Measurements from ENCODE around the gene ATP12A. TPM values are rescaled to one million over a fixed set of nuclear protein-coding genes. Genes with fewer than 3 reads are reported as not detected.
A peak's percentile ranks its signal among the peaks of the same experiment; 100 is the strongest.

The ATP12A gene
- total RNA-seq, 1 donor from 2014 or later, result not detected

- H3K27ac Mint-ChIP-seq (ENCODE audit: unreplicated experiment), result no peak overlapping the region
- TF ChIP-seq, protein P1, sequence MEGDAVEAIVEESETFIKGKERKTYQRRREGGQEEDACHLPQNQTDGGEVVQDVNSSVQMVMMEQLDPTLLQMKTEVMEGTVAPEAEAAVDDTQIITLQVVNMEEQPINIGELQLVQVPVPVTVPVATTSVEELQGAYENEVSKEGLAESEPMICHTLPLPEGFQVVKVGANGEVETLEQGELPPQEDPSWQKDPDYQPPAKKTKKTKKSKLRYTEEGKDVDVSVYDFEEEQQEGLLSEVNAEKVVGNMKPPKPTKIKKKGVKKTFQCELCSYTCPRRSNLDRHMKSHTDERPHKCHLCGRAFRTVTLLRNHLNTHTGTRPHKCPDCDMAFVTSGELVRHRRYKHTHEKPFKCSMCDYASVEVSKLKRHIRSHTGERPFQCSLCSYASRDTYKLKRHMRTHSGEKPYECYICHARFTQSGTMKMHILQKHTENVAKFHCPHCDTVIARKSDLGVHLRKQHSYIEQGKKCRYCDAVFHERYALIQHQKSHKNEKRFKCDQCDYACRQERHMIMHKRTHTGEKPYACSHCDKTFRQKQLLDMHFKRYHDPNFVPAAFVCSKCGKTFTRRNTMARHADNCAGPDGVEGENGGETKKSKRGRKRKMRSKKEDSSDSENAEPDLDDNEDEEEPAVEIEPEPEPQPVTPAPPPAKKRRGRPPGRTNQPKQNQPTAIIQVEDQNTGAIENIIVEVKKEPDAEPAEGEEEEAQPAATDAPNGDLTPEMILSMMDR (IDR thresholded peaks at IDR 0.05), result no peak
- H3K27me3 Mint-ChIP-seq (ENCODE audit: low read depth), result peaks cover 4% of the 10 kb centered on the region
- H3K36me3 Mint-ChIP-seq (ENCODE audit: low read depth), result no peaks in the 10 kb centered on the region
- DNase-seq (ENCODE audit: low spot score), result no peak
- H3K9me3 Mint-ChIP-seq (ENCODE audit: low read depth), result no peaks in the 10 kb centered on the region
- no peak overlapping the region for H3K4me3 Mint-ChIP-seq (ENCODE audit: unreplicated experiment)
- H3K4me1 Mint-ChIP-seq (ENCODE audit: low read depth), result no peaks in the 10 kb centered on the region
Measured at GRCh38 chr13:24738366-24738847, 58.2 kb downstream of the ATP12A start.

GRCh38 chr13:24740014-24740890, 60.0 kb downstream of the ATP12A start:
- H3K9me3 Mint-ChIP-seq (ENCODE audit: low read depth), result no peaks in the 10 kb centered on the region
- peaks cover 18% of the 10 kb centered on the region for H3K27me3 Mint-ChIP-seq (ENCODE audit: low read depth)
- H3K27ac Mint-ChIP-seq (ENCODE audit: unreplicated experiment), result no peak overlapping the region
- H3K4me1 Mint-ChIP-seq (ENCODE audit: low read depth), result no peaks in the 10 kb centered on the region
- H3K4me3 Mint-ChIP-seq (ENCODE audit: unreplicated experiment), result no peak overlapping the region
- TF ChIP-seq, protein P1 (IDR thresholded peaks at IDR 0.05), result no peak
- no peak for DNase-seq (ENCODE audit: low spot score)
- H3K36me3 Mint-ChIP-seq (ENCODE audit: low read depth), result no peaks in the 10 kb centered on the region

GRCh38 chr13:24741016-24741662, 60.9 kb downstream of the ATP12A start:
- TF ChIP-seq, protein P1 (IDR thresholded peaks at IDR 0.05), result peak; percentile 42

DNA sequence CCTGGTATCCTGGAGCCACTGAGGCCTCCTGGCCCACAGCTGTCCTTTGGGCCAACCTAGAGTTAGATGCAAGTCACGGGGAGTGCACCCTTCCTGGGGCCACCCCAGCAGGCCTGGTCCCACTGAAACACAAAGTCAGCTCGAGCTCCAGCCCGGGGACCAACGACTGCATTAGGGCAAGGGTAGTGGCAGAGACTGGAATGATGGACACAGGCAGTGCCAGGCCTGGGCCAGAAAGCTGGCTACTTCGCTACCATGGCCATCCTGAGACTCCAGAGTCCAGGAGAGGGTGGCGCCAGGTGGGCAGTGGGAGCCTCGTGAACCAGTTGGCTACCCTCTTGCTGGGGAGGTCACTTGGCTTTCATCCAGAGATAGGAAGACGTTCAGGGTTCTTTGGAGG, 61.6 kb downstream of the ATP12A start:
- Mint-ChIP-seq H3K9me3 (ENCODE audit: low read depth) (no peaks in the 10 kb centered on the region), H3K4me3 (ENCODE audit: unreplicated experiment) (no peak overlapping the region), H3K4me1 (ENCODE audit: low read depth) (peaks cover 5% of the 10 kb centered on the region), H3K27me3 (ENCODE audit: low read depth) (peaks cover 24% of the 10 kb centered on the region), H3K27ac (ENCODE audit: unreplicated experiment) (no peak overlapping the region), H3K36me3 (ENCODE audit: low read depth) (no peaks in the 10 kb centered on the region)
- DNase-seq (ENCODE audit: low spot score), result no peak
- TF ChIP-seq, protein P1 (IDR thresholded peaks at IDR 0.05), result no peak

More at GRCh38 chr13:24741016-24741662, 60.9 kb downstream of the ATP12A start:
- H3K4me3 Mint-ChIP-seq (ENCODE audit: unreplicated experiment), result no peak overlapping the region
- H3K4me1 Mint-ChIP-seq (ENCODE audit: low read depth), result peaks cover under 1% of the 10 kb centered on the region
- no peak overlapping the region for H3K27ac Mint-ChIP-seq (ENCODE audit: unreplicated experiment)
- no peak for DNase-seq (ENCODE audit: low spot score)
- H3K36me3 Mint-ChIP-seq (ENCODE audit: low read depth), result no peaks in the 10 kb centered on the region
- no peaks in the 10 kb centered on the region for H3K9me3 Mint-ChIP-seq (ENCODE audit: low read depth)
- H3K27me3 Mint-ChIP-seq (ENCODE audit: low read depth), result peaks cover 21% of the 10 kb centered on the region

DNA sequence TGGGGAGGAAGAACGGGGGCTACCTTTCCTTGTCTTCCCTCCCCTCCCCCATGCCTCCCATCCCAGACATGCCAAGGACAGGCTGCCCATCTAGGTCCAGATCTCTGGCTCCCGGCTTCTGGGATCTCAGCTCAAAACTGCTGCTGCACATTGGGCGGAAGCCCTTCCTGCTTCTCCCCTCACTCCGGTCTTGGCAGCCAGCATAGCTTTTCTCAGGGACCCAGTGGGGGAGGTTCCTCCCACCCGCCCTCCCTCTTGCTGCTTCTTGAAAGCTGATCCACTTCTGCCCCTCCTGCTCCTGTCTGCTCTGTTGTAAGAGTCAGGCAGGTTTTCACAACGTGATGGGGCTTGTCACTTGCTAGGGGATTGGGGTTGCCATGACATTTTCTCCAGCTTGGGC, 62.1 kb downstream of the ATP12A start:
- no peak for DNase-seq (ENCODE audit: low spot score)
- Mint-ChIP-seq H3K4me1 (ENCODE audit: low read depth) (peaks cover 10% of the 10 kb centered on the region), H3K9me3 (ENCODE audit: low read depth) (no peaks in the 10 kb centered on the region), H3K27ac (ENCODE audit: unreplicated experiment) (no peak overlapping the region), H3K27me3 (ENCODE audit: low read depth) (peaks cover 29% of the 10 kb centered on the region), H3K36me3 (ENCODE audit: low read depth) (no peaks in the 10 kb centered on the region), H3K4me3 (ENCODE audit: unreplicated experiment) (no peak overlapping the region)
- TF ChIP-seq, protein P1 (IDR thresholded peaks at IDR 0.05), result no peak

Measured in chondrocyte (in vitro differentiated cells).